SK-N-SH treated with all-trans-retinoic acid at 6 μM for 48 hours (cell line): ENCODE results near the gene MYL9.
A peak's percentile ranks its signal among the peaks of the same experiment; 100 is the strongest.

Experiments
- ATAC-seq: fragments of 200-7000 bp; cut with Tn5 transposase; 3 replicates; pipeline ENCODE4 v1.9.1; 2020; ENCODE audit warnings: mild to moderate bottlenecking, moderate library complexity
- ARNTL ChIP-seq: fragments of 450-650 bp; formaldehyde crosslinking; IDR thresholded peaks from 2 replicates; pipeline ENCODE4 v1.5.0; 2020; ENCODE audit warnings: low read depth, mild to moderate bottlenecking, moderate library complexity, borderline replicate concordance
- BACH2 ChIP-seq: fragments of 250-450 bp; sonication (Bioruptor Pico); IDR thresholded peaks from 2 replicates; pipeline ENCODE4 v1.9.0; 2021; ENCODE audit warnings: mild to moderate bottlenecking, borderline replicate concordance
- CSDC2 ChIP-seq: fragments of 250-450 bp; sonication (Bioruptor Pico); IDR thresholded peaks from 2 replicates; pipeline ENCODE4 v1.5.0; 2020; ENCODE audit warnings: mild to moderate bottlenecking, moderate library complexity
- CSRNP3 ChIP-seq: fragments of 250-450 bp; sonication (Bioruptor Pico); IDR thresholded peaks from 2 replicates; pipeline ENCODE4 v1.5.1; 2021; ENCODE audit warnings: mild to moderate bottlenecking, moderate library complexity
- ESRRG ChIP-seq: fragments of 250-450 bp; sonication (Bioruptor Pico); IDR thresholded peaks from 2 replicates; pipeline ENCODE4 v1.6.1; 2021; ENCODE audit warnings: mild to moderate bottlenecking
- GLIS3 ChIP-seq: fragments of 250-450 bp; sonication (Bioruptor Pico); IDR thresholded peaks from 2 replicates; pipeline ENCODE4 v1.5.0; 2020; ENCODE audit warnings: mild to moderate bottlenecking, moderate library complexity
- OSR1 ChIP-seq: fragments of 250-450 bp; sonication (Bioruptor Pico); IDR thresholded peaks from 2 replicates; pipeline ENCODE4 v1.8.0; 2022; ENCODE audit warnings: moderate library complexity, mild to moderate bottlenecking, inconsistent platforms
- POU6F1 ChIP-seq: fragments of 250-450 bp; sonication (Bioruptor Pico); IDR thresholded peaks from 2 replicates; pipeline ENCODE4 v1.8.0; 2021; ENCODE audit warnings: low read depth, mild to moderate bottlenecking, moderate library complexity, borderline replicate concordance
- PPARA ChIP-seq: fragments of 250-450 bp; sonication (Bioruptor Pico); IDR thresholded peaks from 2 replicates; pipeline ENCODE4 v1.5.0; 2020; ENCODE audit warnings: mild to moderate bottlenecking, borderline replicate concordance
- RARB ChIP-seq: fragments of 250-450 bp; sonication (Bioruptor Pico); IDR thresholded peaks from 2 replicates; pipeline ENCODE4 v1.8.0; 2021; ENCODE audit warnings: mild to moderate bottlenecking, moderate library complexity
- SNAI2 ChIP-seq: fragments of 250-450 bp; sonication (Bioruptor Pico); IDR thresholded peaks from 2 replicates; pipeline ENCODE4 v1.5.0; 2020; ENCODE audit warnings: mild to moderate bottlenecking, moderate library complexity
- TCF4 ChIP-seq: fragments of 250-450 bp; sonication (Bioruptor Pico); IDR thresholded peaks from 2 replicates; pipeline ENCODE4 v1.8.0; 2021; ENCODE audit warnings: mild to moderate bottlenecking, moderate library complexity, borderline replicate concordance
- ZC3H10 ChIP-seq: fragments of 250-450 bp; sonication (Bioruptor Pico); IDR thresholded peaks from 2 replicates; pipeline ENCODE4 v1.5.1; 2021; ENCODE audit warnings: mild to moderate bottlenecking, moderate library complexity
- ZFP3 ChIP-seq: fragments of 250-450 bp; sonication (Bioruptor Pico); IDR thresholded peaks from 2 replicates; pipeline ENCODE4 v1.5.0; 2020; ENCODE audit warnings: mild to moderate bottlenecking, moderate library complexity
- ZFP30 ChIP-seq: fragments of 450-650 bp; formaldehyde crosslinking; IDR thresholded peaks from 2 replicates; pipeline ENCODE4 v1.5.0; 2022; ENCODE audit warnings: mild to moderate bottlenecking, moderate library complexity
- ZNF565 ChIP-seq: fragments of 450-650 bp; formaldehyde crosslinking; conservative IDR thresholded peaks from 2 replicates; pipeline ENCODE4 v1.5.0; 2020; ENCODE audit warnings: low read depth, mild to moderate bottlenecking, moderate library complexity
- ZNF70 ChIP-seq: fragments of 450-650 bp; formaldehyde crosslinking; IDR thresholded peaks from 2 replicates; pipeline ENCODE4 v1.5.0; 2020; ENCODE audit warnings: mild to moderate bottlenecking, moderate library complexity
- ZNF8 ChIP-seq: fragments of 450-650 bp; formaldehyde crosslinking; IDR thresholded peaks from 2 replicates; pipeline ENCODE4 v1.5.0; 2020; ENCODE audit warnings: mild to moderate bottlenecking, moderate library complexity
- TF ChIP-seq, protein P1 (sequence below): fragments of 250-450 bp; sonication (Bioruptor Pico); IDR thresholded peaks from 2 replicates; pipeline ENCODE4 v1.8.0; 2020; ENCODE audit warnings: mild to moderate bottlenecking, moderate library complexity, borderline replicate concordance
- TF ChIP-seq, protein P2 (sequence below): fragments of 250-450 bp; sonication (Bioruptor Pico); IDR thresholded peaks from 2 replicates; pipeline ENCODE4 v1.5.1; 2020; ENCODE audit warnings: low read depth, mild to moderate bottlenecking, moderate library complexity

The MYL9 gene

DNA sequence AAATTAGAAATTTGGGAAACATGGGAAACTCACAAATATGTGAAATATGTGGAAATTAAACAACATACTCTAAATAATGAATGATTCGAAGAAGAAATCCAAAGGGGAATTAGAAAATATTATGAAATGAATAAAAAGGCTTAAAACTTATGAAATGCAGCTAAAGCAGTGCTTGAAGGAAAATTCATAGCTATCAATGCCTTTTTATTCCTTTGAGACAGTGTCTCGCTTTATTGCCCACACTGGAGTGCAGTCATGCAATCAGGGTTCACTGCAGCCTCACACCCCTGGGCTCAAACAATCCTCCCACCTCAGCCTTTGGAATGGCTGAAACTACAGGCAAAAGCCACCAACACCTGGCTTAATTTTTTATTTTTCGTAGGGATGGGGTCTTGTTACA, 24.2 kb downstream of the MYL9 start:
- no peak for ATAC-seq
- TF ChIP-seq ZNF70 (CRISPR knock-in tag) (no peak), CSDC2 (CRISPR knock-in tag) (no peak), BACH2 (no peak), GLIS3 (CRISPR knock-in tag) (no peak), ZFP30 (CRISPR knock-in tag) (no peak)

DNA sequence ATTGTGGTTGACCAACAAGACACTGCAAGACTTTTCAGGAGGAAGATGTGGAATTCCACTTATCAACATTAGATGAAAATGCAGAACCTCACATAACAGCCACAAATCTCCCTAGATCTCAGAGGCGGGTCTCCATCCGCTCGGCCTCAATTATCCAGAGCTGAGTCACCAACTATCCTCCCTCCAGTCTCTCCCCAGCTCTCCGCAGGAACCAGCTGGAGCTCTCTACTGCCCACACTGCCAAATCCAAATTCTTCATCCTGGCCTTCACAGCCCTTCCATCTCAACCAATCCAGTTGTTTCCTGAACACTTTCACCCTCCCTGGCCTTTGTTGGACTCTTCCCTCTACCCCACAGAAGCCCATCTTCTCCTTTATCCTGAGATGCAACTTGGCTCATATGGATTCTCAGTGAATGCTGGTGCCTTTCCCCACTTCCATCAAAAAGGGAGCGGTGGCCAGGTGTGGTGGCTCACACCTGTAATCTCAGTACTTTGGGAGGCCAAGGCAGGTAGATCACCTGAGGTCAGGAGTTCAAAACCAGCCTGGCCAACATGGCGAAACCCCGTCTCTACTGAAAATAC, 28.6 kb downstream of the MYL9 start:
- ATAC-seq = peak; percentile 73
- no peak for TF ChIP-seq BACH2
- no peak for TF ChIP-seq SNAI2 (CRISPR knock-in tag)
- TF ChIP-seq ESRRG (CRISPR knock-in tag) = no peak
- no peak for TF ChIP-seq ZNF70 (CRISPR knock-in tag)
- TF ChIP-seq ZNF8 (CRISPR knock-in tag) = no peak
- TF ChIP-seq ZFP30 (CRISPR knock-in tag) = no peak
- no peak for TF ChIP-seq CSRNP3 (CRISPR knock-in tag)
- TF ChIP-seq RARB (CRISPR knock-in tag) = no peak
- no peak for TF ChIP-seq ZC3H10
- no peak for TF ChIP-seq ZFP3 (CRISPR knock-in tag)
- TF ChIP-seq ARNTL (CRISPR knock-in tag) = no peak
- TF ChIP-seq OSR1 (CRISPR knock-in tag) = no peak
- TF ChIP-seq, protein P1, sequence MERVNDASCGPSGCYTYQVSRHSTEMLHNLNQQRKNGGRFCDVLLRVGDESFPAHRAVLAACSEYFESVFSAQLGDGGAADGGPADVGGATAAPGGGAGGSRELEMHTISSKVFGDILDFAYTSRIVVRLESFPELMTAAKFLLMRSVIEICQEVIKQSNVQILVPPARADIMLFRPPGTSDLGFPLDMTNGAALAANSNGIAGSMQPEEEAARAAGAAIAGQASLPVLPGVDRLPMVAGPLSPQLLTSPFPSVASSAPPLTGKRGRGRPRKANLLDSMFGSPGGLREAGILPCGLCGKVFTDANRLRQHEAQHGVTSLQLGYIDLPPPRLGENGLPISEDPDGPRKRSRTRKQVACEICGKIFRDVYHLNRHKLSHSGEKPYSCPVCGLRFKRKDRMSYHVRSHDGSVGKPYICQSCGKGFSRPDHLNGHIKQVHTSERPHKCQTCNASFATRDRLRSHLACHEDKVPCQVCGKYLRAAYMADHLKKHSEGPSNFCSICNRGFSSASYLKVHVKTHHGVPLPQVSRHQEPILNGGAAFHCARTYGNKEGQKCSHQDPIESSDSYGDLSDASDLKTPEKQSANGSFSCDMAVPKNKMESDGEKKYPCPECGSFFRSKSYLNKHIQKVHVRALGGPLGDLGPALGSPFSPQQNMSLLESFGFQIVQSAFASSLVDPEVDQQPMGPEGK (CRISPR knock-in tag) = no peak
- no peak for TF ChIP-seq POU6F1 (CRISPR knock-in tag)

DNA sequence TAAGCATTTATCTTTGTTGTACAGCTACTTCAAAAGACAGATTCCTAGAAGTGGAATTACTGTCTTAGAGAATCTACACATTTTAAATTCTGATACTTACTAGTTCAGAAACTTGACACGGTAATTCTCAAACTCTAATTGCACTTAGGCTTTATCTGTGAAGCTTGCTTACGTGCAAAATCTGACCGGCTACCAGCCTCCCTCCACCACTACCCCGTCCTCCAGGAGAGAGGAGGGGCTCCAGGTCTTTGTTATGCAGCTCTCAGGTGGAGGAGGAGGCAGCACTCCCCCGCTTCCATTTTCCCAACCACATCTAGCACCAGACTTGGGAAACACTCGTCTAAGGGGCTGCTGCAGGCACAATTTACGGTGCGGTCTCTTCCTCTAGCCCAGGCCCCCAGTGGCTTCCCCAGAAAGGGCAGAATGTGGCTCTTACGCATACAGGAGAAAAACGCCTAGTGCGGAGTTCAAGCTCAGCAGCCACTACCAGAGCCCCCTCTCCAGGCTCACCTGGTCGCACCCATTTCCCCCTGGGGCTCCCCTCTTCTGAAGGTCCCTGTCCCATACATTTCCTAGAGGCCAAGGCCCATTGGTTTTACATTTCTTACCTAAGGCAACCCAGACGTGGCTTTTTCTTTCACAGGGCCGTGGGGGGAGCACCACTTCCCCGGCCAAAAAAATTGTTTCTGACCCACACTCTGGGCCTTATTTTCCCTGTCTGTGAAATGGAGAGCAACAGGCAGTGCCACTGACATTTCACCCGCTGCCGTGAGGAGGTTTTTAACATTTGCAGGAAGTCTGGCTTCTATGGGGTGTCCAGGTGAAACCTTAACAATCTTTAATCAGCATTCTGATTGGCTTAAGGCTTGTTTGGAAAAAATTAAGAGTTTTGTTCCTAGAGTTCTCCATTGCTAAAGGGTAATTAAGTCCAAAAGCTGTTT, 30.5 kb downstream of the MYL9 start:
- no peak for ATAC-seq
- TF ChIP-seq OSR1 (CRISPR knock-in tag) (no peak), SNAI2 (CRISPR knock-in tag) (no peak), CSRNP3 (CRISPR knock-in tag) (no peak), ZFP30 (CRISPR knock-in tag) (no peak), BACH2 (no peak), TCF4 (CRISPR knock-in tag) (no peak), ZNF8 (CRISPR knock-in tag) (no peak), ESRRG (CRISPR knock-in tag) (no peak)
- TF ChIP-seq, protein P2, sequence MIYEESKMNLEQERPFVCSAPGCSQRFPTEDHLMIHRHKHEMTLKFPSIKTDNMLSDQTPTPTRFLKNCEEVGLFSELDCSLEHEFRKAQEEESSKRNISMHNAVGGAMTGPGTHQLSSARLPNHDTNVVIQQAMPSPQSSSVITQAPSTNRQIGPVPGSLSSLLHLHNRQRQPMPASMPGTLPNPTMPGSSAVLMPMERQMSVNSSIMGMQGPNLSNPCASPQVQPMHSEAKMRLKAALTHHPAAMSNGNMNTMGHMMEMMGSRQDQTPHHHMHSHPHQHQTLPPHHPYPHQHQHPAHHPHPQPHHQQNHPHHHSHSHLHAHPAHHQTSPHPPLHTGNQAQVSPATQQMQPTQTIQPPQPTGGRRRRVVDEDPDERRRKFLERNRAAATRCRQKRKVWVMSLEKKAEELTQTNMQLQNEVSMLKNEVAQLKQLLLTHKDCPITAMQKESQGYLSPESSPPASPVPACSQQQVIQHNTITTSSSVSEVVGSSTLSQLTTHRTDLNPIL = no peak

GRCh38 chr20:36572701-36573102, 31.4 kb downstream of the MYL9 start:
- TF ChIP-seq PPARA (no peak), BACH2 (no peak), RARB (CRISPR knock-in tag) (no peak), CSRNP3 (CRISPR knock-in tag) (no peak), POU6F1 (CRISPR knock-in tag) (no peak), GLIS3 (CRISPR knock-in tag) (no peak), ZFP30 (CRISPR knock-in tag) (no peak), TCF4 (CRISPR knock-in tag) (no peak), ARNTL (CRISPR knock-in tag) (no peak), ZNF70 (CRISPR knock-in tag) (no peak), OSR1 (CRISPR knock-in tag) (no peak), ZC3H10 (no peak), ZNF565 (CRISPR knock-in tag) (no peak)
- no peak for ATAC-seq
